Cardiac fibroblast (primary cell): Measurements from ENCODE around the gene TMTC2.
A peak's percentile ranks its signal among the peaks of the same experiment; 100 is the strongest.

ENCODE experiments used
- DNase-seq, 2 donors: peaks; one replicate each; pipeline versions ENCODE4 v3.0.0 to v3.0.0-alpha.2; 2010; ENCODE audit warnings: low read depth in 2 of 2
- H3K4me3 ChIP-seq, 2 donors: replicated peaks in 1 of 2; 1 replicate in 1 of 2; 2 replicates in 1 of 2; pipeline ENCODE4 v1.5.1; 2011; ENCODE audit warnings: low read depth in 2 of 2, low read length in 2 of 2, mild to moderate bottlenecking in 2 of 2, moderate library complexity in 1 of 2
- CTCF ChIP-seq: IDR thresholded peaks from one replicate; pipeline ENCODE4 v1.5.1; 2011; ENCODE audit warnings: low read depth, mild to moderate bottlenecking, low read length, inconsistent platforms

The TMTC2 gene

GRCh38 chr12:83089575-83089974, 402.9 kb downstream of the TMTC2 start:
- TF ChIP-seq CTCF = no peak
- no peak overlapping the region for H3K4me3 ChIP-seq
- no peak for DNase-seq

DNA sequence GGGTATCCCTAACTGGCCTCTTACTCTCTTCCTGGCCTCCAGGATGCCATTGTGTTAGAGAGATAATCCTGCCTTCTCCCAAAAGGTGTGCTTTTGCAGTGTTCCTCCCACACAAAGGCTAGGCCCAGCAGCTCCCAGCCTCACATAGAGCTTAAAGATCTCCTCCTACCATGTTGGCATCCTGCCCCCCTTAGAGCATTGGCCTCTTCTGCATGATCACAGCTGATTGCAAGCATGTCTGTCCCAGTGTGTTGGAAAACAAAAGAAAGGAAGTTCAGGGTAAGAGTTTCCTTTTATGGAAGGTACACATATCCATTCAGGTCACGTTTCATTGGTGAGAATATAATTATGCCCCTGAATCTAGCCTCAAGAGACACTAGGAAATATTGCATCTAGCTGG, 405.4 kb downstream of the TMTC2 start:
- no peak for TF ChIP-seq CTCF
- no peak overlapping the region for H3K4me3 ChIP-seq
- no peak for DNase-seq

- DNase-seq = no peak
- H3K4me3 ChIP-seq = no peak overlapping the region
- no peak for TF ChIP-seq CTCF
Measured at GRCh38 chr12:83092606-83093005, 405.9 kb downstream of the TMTC2 start.

DNA sequence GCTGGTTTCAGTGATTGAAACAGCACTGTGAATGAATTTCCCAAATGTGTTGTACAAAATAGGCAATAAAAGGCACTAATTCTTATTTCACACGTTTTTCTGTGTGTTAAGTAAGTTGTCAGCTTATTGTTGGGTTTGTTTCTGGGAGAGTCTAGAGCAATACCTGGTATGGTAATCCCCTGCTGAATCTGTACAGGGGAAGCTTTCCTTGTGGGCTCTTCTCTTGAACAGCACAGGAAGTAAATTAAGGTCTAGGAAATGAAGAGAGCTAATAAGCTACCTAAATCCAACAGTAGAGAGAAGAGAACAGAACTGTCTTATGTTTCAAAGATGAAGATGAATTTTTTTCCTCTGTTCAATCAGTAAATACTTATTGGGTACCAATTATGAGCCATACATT, 406.7 kb downstream of the TMTC2 start:
- DNase-seq = no peak
- TF ChIP-seq CTCF = no peak
- no peak overlapping the region for H3K4me3 ChIP-seq

DNA sequence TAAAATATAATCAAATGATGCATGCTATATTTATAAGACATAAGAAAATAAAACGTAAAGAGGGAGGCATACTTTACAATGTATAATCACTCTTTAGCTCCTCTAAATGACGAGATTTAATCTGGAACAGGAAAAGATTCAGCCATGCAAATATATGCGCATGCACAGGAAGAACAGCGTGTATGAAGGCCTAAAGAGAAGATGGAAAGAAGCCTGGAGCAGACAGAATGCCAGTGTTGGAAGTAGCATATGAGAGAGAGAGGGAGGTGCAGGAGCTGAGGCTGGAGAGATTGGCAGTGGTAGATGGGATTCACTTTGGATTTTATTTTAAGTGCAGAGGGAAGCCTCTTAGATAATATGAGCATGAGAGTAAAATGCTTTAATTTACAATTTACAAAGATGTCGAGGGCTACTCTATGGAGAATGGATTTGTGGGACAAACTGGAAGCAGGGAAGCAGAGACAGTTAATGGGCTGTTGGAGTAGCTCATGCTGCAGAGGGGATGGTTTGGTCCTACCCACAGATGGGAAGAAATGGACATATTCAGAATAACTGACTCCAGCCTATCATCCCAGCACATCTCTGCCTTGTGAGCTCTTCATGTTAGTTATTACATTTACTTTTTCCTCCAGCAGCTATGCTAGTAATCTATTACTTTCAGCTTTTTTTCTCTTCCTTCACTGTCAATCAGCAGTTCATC, 411.1 kb downstream of the TMTC2 start:
- H3K4me3 ChIP-seq = no peak overlapping the region
- no peak for DNase-seq
- no peak for TF ChIP-seq CTCF

GRCh38 chr12:83099436-83099835, 412.7 kb downstream of the TMTC2 start:
- DNase-seq = no peak
- no peak overlapping the region for H3K4me3 ChIP-seq
- no peak for TF ChIP-seq CTCF

GRCh38 chr12:83102499-83102898, 415.8 kb downstream of the TMTC2 start:
- no peak overlapping the region for H3K4me3 ChIP-seq
- peak; percentile 13 to 46 for DNase-seq
- TF ChIP-seq CTCF = no peak
